Posterior cingulate gyrus (tissue), 11 donors: ENCODE measurements around the gene TIRAP.
A peak's percentile ranks its signal among the peaks of the same experiment; 100 is the strongest.

Source experiments
- DNase-seq, 10 donors: peaks; one replicate each; pipeline versions ENCODE4 v3.0.0 to v3.0.0-alpha.2; 2020 to 2021; ENCODE audit warnings: mixed read lengths in 3 of 10
- intact Hi-C: fragments of 100-400 bp; cut with DNase I; formaldehyde crosslinking; loops from one replicate; pipeline ENCODE4 v1.15.1; 2023

TIRAP gene

GRCh38 chr11:126338346-126339055 is 55.6 kb downstream of the TIRAP start:
- peak in 2 of 10 donors; percentile 14 to 55 for DNase-seq

GRCh38 chr11:126339073-126339862 is 56.4 kb downstream of the TIRAP start:
- intact Hi-C loops: no loop called here
- peak in 2 of 10 donors; percentile 30 to 57 for DNase-seq

More at GRCh38 chr11:126338346-126339055, 55.6 kb downstream of the TIRAP start:
- intact Hi-C loops: no loop called here

- DNase-seq: peak in 2 of 10 donors; percentile 43 to 58
Observed at GRCh38 chr11:126339863-126340434, 57.1 kb downstream of the TIRAP start.

DNA sequence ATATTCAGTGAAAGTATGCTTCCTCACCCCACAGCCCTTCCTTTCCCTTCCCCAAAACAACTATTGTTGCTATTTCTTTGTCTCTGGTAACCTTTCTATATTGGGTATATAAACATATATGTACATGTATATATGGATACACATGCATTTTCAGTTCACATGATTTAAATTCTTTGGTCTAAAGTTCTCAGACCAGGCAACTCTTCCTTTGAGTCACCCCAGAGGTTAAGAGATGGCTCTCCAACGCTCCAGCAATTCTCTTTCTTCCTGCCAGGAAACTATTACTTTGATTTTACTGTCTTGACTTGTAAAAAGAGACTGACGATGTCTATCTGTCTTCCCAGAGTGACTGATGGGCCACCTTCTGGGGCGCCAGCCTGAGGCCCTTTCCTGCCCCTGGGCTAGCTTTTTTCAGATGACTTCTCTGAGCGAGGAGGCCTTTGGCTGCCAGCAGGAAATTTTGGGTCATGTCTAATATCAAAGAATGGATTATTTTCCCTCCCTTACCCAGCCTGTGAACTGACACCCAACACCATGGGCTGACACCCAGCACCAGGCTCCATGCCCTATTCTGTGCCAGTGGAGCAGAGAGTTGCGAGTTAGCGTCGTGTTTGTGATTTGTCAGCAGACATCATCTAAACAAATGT is 58.2 kb downstream of the TIRAP start:
- intact Hi-C loops: no loop called here
- DNase-seq: peak in 2 of 10 donors; percentile 15 to 45

More at GRCh38 chr11:126339863-126340434, 57.1 kb downstream of the TIRAP start:
- intact Hi-C loops: no loop called here

- intact Hi-C loops: no loop called here
- DNase-seq: peak in 2 of 10 donors; percentile 41 to 45
Observed at GRCh38 chr11:126341760-126342161, 58.9 kb downstream of the TIRAP start.

DNA sequence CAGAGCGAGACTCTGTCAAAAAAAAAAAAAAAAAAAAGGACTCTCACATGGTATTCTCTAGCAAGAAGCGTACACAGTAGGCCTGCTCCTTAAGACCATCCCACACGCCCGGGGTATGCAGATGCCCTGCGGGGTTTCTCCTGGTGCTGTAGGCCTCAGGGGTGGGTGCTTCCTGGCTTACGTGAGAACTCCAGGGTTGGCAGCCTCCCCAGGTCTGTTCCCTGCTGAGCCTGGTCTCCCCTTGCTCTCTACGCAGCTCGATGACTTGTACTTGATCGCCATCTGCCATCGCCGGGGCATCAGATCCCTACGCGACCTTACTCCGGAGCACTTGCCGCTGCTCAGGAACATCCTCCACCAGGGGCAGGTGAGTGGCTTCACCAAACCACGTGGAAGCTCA is 60.2 kb downstream of the TIRAP start:
- intact Hi-C loops: no loop called here

More for the DNA sequence above, 60.2 kb downstream of the TIRAP start:
- DNase-seq: peak in 2 of 10 donors; percentile 34 to 50
